GM12873 (cell line): ENCODE measurements around the gene TFF3.

Source experiments
- TF ChIP-seq, protein P1 (sequence below): IDR thresholded peaks from 2 replicates; pipeline ENCODE4 v1.5.1; 2012; ENCODE audit warnings: low read depth, mild to moderate bottlenecking, moderate library complexity, low read length, control low read depth; ENCODE audit not compliant: insufficient read depth; ENCODE audit errors: missing control alignments

The TFF3 gene

DNA sequence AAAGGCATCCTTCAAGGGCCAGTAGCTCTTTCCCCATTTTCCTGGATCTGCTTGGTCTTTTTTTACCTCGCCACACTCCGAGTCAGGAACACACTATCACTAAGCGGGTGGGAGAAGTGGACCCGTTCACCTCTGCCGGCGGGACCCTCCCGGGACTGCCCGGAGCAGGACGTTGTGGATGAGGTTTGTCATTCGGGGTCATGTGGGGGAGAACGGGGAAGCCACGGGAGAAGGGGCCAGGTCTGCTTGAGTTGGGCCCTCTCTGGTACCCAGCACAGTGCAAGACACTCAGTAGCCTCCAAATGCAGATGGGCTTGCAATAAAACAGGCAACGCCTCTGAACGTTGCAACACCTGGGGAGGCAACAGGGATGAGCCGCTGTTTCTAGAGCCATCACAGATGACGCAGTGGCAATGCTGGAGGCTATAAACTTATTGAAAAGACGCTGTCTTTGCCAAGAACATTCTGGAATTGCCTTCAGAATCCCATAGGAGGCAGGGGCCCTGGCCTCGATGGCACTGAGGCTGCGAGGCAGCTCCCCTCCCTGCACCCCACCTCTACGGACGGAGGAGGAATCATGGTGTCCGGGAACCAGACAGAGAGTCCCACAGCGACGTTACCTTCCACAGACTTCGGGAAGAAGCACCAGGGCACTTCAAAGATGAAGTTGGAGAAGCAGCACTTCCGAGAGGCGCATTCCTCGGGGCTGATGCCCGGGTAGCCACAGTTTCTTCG lies 31.8 kb upstream of the TFF3 start:
- TF ChIP-seq, protein P1, sequence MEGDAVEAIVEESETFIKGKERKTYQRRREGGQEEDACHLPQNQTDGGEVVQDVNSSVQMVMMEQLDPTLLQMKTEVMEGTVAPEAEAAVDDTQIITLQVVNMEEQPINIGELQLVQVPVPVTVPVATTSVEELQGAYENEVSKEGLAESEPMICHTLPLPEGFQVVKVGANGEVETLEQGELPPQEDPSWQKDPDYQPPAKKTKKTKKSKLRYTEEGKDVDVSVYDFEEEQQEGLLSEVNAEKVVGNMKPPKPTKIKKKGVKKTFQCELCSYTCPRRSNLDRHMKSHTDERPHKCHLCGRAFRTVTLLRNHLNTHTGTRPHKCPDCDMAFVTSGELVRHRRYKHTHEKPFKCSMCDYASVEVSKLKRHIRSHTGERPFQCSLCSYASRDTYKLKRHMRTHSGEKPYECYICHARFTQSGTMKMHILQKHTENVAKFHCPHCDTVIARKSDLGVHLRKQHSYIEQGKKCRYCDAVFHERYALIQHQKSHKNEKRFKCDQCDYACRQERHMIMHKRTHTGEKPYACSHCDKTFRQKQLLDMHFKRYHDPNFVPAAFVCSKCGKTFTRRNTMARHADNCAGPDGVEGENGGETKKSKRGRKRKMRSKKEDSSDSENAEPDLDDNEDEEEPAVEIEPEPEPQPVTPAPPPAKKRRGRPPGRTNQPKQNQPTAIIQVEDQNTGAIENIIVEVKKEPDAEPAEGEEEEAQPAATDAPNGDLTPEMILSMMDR, result no peak

DNA sequence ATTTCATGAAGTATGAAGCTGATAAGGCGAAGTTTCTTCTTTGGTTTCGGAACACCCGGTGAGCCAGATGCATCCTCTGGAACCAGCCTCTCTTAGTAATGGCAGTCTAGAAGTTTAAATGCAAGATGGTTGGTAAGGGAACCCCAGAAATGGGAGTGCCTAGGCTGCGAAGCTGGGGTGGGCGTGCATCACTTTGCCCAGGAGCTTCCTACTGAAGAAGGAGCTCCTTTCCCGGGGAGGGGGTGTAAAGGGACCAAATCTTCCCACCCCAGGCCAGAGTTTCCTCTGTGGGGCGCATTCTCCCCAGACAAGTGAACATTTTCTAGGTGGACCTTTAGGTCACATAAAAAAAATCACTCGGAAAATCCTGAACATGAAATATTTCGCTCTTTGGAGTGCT lies 31.2 kb upstream of the TFF3 start:
- TF ChIP-seq, protein P1, result no peak

DNA sequence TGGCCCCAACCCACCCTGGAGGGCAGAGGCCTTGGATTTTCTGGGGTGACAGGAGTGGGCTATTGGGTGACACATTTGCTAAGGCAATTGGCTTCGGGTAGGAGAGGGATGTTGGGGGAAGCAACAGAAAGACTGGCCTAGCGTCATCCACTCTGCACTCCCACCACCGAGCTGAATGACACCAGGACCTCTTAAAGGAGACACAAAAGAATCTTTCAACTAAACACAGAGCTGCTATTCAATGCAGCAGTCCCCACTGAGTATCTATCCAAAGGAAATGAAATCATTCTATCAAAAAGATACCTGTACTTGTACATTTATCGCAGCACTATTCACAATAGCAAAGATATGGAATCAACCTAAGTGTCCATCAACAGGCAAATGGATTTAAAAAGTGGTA lies 29.4 kb upstream of the TFF3 start:
- TF ChIP-seq, protein P1, result no peak

DNA sequence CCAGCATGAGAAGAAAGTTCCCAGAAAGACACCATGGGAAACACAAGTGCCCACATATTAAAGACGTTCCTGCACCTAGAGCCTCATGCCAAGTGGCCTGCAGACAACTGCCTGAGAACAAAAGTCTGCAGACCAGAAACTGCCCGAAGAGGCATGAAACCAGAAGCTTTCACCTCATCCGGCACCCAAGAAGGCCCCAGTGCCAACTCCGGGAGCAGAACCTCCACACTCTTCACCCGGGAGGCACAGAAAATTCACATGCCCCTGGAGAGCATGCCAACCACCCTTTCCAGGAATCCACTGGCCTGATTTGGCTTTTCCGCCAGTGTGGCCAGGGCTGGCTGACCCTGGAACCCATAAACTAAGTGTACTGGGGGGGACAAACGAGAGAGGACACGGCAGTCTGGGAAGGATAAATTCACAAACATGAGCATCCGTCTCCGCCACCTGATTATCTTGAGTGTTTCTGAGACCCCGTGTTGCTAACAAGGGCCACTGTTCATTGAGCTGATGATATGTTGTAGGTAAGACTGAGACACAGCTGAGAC lies 28.8 kb upstream of the TFF3 start:
- TF ChIP-seq, protein P1, result no peak

DNA sequence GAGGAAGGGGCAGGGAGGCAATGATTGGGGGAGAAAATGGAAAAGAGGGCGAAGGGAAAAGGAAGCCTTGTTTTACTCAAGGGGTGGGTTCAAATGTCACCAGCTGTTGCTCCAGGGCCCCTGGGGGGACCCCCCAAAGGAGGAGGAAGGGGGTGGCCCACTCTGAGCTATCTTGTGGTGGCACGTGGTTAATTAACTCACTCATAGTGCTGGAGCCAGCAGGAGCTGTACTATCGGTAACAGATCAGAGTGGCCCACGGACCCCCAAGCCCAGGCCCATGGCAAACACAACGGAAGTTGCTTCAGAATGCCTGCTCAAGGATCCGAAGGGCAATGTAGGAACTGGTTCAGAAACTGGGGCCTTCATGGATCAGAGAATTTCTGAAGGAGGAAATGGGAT lies 28.3 kb upstream of the TFF3 start:
- TF ChIP-seq, protein P1, result no peak

DNA sequence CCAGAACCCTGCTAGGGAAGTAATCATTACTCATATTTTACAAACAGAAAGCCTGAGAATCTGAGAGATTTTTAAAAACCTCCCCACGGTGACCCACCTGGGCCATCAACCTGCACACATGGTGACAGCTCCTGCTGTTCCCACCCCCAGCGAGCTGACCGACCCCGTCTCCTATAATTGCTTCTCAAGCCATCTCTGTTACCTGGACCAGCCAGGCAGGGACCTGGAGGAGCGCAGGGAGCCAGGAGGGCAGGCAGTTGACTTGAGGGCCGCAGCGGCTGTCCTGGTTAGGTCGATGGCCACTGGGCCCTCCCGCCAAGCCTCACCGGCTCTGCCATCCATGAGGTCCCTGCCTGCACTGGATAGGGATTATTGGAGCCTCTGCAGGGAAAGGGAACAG lies 27.9 kb upstream of the TFF3 start:
- TF ChIP-seq, protein P1, result no peak

DNA sequence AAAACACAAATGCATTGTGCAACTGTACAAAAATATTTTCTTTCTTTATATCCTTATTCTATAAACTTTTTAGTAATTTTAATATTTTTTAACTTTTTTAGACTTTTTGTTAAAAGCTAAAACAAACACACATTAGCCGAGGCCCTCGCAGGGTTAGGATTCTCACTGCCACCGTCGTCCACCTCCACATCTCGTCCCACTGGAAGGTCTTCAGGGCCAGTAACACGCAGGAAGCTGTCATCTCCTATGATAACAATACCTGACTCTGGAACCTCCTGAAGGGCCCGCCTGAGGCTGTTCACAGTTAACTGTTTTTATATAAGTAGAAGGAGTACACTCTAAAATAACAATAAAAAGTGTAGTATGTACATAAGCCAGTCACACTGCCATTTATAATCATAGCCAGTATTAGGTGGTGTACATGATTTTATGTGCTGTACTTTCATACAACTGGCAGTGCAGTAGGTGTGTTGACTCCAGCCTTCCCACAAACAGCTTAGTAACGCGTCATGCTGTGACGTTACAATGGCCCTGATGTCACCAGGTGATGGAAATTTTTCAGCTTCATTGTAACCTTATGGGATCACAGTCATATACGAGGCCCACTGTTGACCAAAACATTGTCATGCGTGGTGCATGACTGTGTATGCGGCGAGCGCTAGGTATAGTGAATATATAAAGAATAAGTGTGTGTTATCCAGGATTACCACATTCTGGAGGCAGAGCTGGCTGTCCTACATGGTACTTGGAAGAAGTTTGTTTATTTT lies 26.8 kb upstream of the TFF3 start:
- TF ChIP-seq, protein P1, result no peak
